Memory B cell (primary cell): Measurements from ENCODE around the gene GPR37L1.
"Not testable (repeated sequence)": the region's sequence is repeated elsewhere in the genome, so short reads cannot be mapped to it uniquely, and the experiment has no call there.

Source experiments
- ATAC-seq: fragments of 150-1000 bp; cut with Tn5 transposase; 2 replicates; pipeline ENCODE4 v1.10.0; 2021; ENCODE audit warnings: low read depth, mild to moderate bottlenecking, moderate library complexity
- DNase-seq, 2 donors: peaks; one replicate each; pipeline ENCODE4 v3.0.0; 2022; ENCODE audit warnings: low spot score in 2 of 2
- H3K27ac Mint-ChIP-seq: one replicate; pipeline ENCODE4 v1.8.0; 2022; ENCODE audit warnings: mild to moderate bottlenecking, moderate library complexity, mixed read lengths
- H3K27me3 Mint-ChIP-seq: one replicate; pipeline ENCODE4 v1.8.0; 2022; ENCODE audit warnings: mixed read lengths
- H3K36me3 Mint-ChIP-seq: one replicate; pipeline ENCODE4 v1.8.0; 2022; ENCODE audit warnings: mild to moderate bottlenecking, mixed read lengths
- H3K4me1 Mint-ChIP-seq: one replicate; pipeline ENCODE4 v1.8.0; 2022; ENCODE audit warnings: mixed read lengths
- H3K4me3 Mint-ChIP-seq: one replicate; pipeline ENCODE4 v1.8.0; 2022; ENCODE audit warnings: mild to moderate bottlenecking, moderate library complexity, mixed read lengths
- H3K9me3 Mint-ChIP-seq: one replicate; pipeline ENCODE4 v1.8.0; 2022; ENCODE audit warnings: mixed read lengths

GPR37L1 gene

DNA sequence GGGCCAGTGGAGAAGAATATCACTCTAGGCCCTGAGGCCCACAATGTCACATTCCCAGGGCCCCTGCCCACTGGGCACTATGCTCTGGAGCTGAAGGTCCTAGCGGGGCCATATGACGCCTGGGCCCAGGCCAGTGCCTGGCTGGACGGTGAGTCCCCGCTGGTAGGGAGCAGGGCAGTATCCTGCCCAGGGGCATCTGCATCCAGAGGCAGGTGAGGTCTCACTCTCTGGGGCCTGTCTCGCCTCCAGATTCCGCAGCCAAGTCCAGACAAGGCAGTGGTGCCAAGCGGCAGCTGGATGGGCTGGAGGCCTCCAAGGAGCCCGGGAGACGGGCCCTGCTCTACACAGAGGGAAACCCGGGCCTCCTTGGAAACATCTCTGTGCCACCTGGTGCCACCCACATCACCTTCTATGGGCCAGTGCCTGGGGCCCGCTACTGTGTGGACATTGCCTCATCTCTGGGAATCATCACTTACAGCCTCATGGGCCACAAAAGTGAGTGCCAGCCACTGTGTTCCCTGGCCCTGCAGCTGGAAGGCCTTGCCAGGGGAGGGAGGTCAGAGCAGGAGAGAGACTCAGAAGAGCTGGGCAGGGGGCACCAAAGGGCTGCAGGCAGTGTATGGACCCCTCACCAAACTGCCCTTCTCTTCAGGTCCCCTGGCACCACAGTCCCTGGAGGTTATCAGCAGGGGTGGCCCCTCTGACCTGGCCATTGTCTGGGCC lies 48.7 kb downstream of the GPR37L1 start:
- Mint-ChIP-seq H3K9me3 (no peaks in the 10 kb centered on the region), H3K4me3 (no peak overlapping the region), H3K27ac (no peak overlapping the region), H3K4me1 (peaks cover 5% of the 10 kb centered on the region), H3K27me3 (no peaks in the 10 kb centered on the region), H3K36me3 (no peaks in the 10 kb centered on the region)
- no peak for DNase-seq
- ATAC-seq, result no peak

DNA sequence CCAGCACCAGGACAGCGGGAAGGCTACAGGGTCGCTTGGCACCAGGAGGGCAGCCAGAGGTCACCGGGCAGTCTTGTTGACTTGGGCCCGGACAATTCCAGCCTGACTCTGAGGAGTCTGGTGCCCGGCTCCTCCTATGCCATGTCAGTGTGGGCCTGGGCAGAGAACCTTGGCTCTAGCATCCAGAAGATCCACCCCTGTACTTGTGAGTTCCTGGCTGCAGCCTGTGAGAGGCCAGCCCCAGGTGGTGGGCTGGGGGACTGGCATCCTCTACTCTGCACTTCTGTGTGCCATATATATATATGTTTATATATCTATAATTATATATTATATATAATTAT lies 49.3 kb downstream of the GPR37L1 start:
- no peak overlapping the region for H3K4me3 Mint-ChIP-seq
- H3K36me3 Mint-ChIP-seq, result no peaks in the 10 kb centered on the region
- no peak overlapping the region for H3K27ac Mint-ChIP-seq
- ATAC-seq, result peak; percentile 34
- no peak for DNase-seq
- no peaks in the 10 kb centered on the region for H3K27me3 Mint-ChIP-seq
- H3K4me1 Mint-ChIP-seq, result peaks cover 2% of the 10 kb centered on the region
- H3K9me3 Mint-ChIP-seq, result no peaks in the 10 kb centered on the region

DNA sequence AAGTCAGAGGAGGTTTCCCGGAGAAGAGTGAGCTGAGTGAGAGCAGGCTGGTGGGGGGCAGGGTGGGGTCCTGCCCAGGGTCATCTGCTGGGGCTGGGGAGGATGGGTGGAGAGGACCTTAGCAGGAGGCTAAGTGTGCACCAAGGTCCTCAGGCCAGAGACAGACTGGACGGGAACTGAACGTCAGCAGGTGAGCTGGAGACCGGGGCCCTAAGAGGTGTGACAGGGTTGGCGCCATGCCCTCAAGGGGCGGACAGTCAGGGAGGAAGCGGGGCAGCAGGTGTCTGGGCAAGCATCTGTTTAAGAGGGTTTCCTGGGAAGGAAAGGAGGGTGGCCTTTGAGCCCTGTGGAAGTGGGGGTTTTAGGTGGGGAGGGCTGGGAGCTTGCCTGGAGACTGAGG lies 51.3 kb downstream of the GPR37L1 start:
- no peak overlapping the region for H3K27ac Mint-ChIP-seq
- DNase-seq (no peak), ATAC-seq (no peak)
- H3K36me3 Mint-ChIP-seq, result no peaks in the 10 kb centered on the region
- H3K4me1 Mint-ChIP-seq, result peaks cover 2% of the 10 kb centered on the region
- no peaks in the 10 kb centered on the region for H3K9me3 Mint-ChIP-seq
- no peak overlapping the region for H3K4me3 Mint-ChIP-seq
- no peaks in the 10 kb centered on the region for H3K27me3 Mint-ChIP-seq

DNA sequence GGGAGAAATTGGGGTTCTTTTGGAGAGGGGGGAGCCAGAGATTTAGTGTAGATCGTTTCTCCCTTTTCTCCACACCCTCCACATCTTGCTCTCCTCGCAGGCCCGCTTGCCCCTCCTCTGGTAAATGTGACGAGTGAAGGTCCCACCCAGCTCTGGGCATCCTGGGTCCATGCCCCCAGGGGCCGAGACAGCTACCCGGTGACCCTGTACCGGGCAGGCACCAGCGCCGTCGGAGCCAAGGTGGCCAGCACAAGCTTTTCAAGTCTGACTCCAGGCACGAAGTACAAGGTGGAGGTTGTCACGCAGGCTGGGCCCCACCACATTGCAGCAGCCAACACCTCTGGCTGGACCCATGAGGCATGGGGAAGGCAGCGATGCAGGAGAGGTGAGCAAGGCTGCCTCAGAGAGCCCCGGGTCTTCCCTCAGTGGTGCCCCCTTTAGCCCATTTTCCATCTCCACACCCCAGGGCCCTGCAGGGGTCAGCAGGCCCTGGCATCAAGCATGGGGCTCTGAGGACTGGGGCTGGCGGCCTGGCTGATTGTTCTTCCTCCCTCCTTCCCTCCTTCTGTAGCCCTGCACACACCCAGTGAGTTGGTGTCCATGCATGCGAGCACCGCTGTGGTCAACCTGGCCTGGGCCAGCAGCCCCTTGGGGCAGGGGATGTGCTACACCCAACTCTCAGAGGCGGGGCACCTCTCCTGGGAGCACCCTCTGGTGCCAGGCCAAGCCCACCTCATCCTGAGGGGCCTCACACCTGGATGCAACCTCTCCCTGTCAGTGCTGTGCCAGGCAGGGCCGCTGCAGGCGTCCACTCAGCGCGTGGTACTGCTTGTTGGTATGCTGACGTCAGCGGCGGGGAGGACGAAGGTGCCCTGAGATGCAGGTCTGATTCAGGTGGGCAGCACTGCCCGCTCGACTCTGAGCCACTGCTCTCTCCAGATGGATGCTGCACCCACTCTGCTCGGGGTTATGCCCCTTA lies 54.5 kb downstream of the GPR37L1 start:
- Mint-ChIP-seq H3K36me3 (no peaks in the 10 kb centered on the region), H3K27ac (no peak overlapping the region), H3K4me1 (peaks cover 12% of the 10 kb centered on the region), H3K4me3 (no peak overlapping the region), H3K9me3 (no peaks in the 10 kb centered on the region), H3K27me3 (no peaks in the 10 kb centered on the region)
- ATAC-seq (no peak), DNase-seq (no peak)

DNA sequence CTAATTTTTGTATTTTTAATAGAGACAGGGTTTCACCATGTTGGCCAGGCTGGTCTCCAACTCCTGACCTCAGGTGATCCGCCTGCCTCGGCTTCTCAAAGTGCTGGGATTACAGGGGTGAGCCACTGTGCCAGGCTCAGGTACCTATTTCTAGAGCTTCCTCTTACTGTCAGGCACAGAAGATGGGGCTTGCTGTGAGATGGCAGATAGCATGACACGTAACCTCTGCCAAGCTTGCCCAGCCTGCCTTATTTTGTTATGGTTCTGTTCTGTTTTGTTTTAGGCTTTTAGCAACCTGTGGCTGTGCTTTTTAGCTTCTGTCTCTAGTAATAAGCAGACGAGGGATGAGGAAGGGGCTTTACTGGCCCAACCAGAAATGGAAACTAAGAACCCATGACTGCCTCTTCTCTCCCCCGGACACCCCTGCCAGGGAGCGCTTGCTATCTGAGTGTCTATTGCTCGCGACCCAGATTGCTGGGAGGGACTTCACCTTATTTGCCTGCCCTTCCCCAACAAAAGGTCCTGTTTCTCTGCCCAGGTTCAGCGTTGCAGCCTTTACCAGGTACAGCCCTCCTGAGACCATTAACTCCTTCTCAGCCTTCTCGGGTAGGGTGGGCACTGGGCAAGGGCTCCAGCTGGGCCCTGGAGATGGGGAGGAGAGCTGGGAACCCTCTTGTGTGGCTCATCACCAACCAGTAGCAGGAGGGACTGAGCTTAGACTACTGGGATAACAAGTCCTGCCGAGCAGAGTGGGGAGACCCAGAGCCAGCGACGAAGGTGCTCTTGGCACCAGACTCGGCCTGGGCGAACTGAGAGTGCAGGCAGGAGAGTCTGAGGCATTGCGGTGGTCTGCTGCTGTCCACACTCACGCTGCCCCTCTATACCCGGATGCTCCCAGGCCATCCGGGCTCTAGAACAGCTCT lies 57.4 kb downstream of the GPR37L1 start:
- peaks cover 18% of the 10 kb centered on the region for H3K4me1 Mint-ChIP-seq
- ATAC-seq (peak; percentile 78), DNase-seq (no peak)
- peaks cover 10% of the 10 kb centered on the region for H3K27me3 Mint-ChIP-seq
- no peaks in the 10 kb centered on the region for H3K9me3 Mint-ChIP-seq
- no peaks in the 10 kb centered on the region for H3K36me3 Mint-ChIP-seq
- H3K4me3 Mint-ChIP-seq, result peak overlapping the region; percentile 66
- no peak overlapping the region for H3K27ac Mint-ChIP-seq

DNA sequence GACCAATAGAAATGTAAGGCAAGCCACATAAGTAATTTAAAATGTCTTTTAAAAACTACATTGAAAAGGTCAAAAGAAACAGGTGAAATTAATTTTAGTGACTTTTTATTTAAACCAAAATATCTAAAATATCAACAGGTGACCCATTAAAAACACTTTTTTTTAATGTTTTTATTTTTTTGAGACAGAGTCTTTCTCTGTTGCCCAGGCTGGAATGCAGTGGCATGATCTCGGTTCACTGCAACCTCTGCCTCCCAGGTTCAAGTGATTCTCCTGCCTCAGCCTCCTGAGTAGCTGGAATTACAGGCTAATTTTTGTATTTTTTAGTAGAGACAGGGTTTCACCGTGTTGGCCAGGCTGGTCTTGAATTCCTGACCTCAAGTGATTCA lies 58.0 kb downstream of the GPR37L1 start:
- Mint-ChIP-seq H3K27me3 (peaks cover 12% of the 10 kb centered on the region), H3K4me1 (peaks cover 18% of the 10 kb centered on the region)
- H3K36me3 Mint-ChIP-seq, H3K27ac Mint-ChIP-seq, DNase-seq, H3K9me3 Mint-ChIP-seq, H3K4me3 Mint-ChIP-seq, ATAC-seq: not testable (repeated sequence)

DNA sequence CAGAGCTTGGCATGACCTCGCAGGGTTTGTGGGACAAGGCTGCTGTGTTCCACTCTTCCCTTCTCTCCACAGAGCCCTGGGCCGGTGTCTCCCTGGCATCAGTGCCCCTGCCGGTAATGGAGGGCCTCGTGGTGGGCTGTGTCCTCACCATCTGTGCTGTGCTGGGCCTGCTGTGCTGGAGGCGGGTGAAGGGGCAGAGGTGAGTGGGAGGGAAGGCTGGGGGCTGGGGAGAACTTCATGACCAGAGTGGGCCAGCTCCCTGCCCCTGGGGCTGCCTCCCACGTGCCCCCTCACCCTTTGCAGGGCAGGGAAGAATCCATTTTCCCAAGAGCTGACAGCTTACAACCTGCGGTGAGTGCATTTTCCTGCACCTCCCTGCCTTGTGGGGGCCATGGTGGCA lies 58.9 kb downstream of the GPR37L1 start:
- Mint-ChIP-seq H3K9me3 (no peaks in the 10 kb centered on the region), H3K4me3 (no peak overlapping the region), H3K4me1 (peaks cover 18% of the 10 kb centered on the region), H3K36me3 (no peaks in the 10 kb centered on the region), H3K27me3 (peaks cover 14% of the 10 kb centered on the region), H3K27ac (no peak overlapping the region)
- no peak for DNase-seq
- no peak for ATAC-seq

DNA sequence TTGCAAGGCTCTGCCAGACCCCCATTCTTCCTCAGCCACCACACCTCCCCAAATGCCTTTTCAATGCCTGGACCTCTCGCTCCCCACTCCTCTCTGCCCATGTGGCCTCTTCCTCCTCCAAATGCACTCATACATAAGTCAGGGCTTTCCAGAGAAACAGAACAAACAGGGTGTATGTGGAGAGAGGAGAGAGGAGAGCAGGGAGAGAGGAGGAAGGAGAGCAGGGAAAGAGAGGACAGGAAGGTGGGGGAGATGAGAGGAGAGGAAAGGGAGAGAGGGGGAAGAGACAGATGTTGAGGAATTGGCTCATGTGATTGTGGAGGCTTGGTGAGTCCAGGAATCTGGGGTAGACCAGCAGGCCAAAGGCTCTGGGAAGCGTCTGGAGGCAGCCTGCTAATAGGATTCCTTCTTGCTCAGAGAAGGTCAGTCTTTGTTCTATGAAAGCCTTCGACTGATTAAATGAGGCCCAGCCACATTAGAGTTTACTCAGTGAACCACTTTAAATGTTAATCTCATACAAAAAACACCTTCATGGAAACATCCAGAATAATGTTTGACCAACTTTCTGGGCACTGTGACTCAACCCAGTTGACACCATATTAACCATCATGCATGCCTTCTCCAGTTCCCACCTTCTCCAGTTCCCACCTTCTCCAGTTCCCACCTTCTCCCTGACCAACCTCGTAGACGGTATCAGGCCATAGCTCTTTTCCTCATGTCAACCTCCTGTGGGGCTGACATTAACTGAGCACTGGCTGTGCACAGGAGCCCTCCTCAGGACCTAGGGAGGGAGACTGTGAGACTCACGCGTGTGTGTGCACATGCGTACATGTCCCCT lies 59.5 kb downstream of the GPR37L1 start:
- Mint-ChIP-seq H3K27ac (no peak overlapping the region), H3K27me3 (peaks cover 18% of the 10 kb centered on the region), H3K4me3 (no peak overlapping the region), H3K9me3 (no peaks in the 10 kb centered on the region), H3K36me3 (no peaks in the 10 kb centered on the region), H3K4me1 (peaks cover 18% of the 10 kb centered on the region)
- no peak for ATAC-seq
- DNase-seq, result no peak
